ENCODE results near the gene C19orf38.
"Not testable (repeated sequence)": the region's sequence is repeated elsewhere in the genome, so short reads cannot be mapped to it uniquely, and the experiment has no call there.

Gene C19orf38

DNA sequence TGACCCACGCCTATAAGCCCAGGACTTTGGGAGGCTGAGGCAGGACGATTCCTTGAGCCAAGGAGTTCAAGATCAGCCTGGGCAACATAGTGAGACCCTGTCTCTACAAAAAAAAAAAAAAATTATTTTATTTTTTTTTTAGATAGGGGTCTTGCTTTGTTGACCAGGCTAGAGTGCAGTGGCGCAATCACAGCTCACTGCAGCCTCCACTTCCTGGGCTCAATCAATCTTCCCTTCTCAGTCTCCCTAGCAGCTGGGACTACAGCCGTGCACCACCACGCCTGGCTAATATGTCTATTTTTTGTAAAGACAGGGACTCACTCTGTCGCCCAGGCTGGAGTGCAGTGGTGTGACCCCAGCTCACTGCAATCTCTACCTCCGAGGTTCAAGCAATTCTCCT, 4.7 kb downstream of the C19orf38 start:
- no peak for DNase-seq

DNA sequence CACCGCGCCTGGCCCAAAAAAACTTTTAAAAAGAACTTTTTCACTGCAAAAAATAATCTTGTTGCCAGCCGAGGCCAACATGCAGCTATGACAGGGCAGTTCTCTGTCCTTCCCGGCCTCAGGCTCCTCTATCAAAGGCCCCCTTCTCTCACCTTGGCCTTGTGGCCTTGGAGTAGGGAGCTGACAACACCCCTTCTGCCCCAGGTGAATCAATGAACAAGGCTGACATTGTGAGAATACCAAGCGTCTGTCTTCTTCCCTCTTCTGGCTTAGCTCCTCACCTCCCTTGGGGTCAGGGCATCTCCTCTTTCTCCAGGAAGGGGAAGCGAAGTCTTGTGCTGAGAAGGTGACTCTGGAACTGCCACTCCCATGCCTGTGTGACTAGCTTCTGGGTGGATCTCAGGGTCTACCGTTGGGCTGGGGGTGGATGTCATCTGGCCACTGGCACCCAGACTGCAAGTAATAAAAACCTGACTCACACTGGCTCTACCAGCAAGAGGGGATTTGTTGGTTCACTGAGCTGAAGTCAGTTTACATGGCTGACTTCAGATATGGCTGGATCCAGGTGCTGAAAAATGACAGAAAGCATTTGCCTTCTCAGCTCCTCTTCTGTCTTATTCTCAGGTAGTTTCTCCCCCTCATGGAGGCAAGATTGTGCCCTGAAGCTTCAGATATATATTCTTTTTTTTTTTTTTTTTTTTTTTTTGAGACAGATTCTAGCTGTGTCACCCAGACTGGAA, 6.3 kb downstream of the C19orf38 start:
- DNase-seq, result no peak

DNA sequence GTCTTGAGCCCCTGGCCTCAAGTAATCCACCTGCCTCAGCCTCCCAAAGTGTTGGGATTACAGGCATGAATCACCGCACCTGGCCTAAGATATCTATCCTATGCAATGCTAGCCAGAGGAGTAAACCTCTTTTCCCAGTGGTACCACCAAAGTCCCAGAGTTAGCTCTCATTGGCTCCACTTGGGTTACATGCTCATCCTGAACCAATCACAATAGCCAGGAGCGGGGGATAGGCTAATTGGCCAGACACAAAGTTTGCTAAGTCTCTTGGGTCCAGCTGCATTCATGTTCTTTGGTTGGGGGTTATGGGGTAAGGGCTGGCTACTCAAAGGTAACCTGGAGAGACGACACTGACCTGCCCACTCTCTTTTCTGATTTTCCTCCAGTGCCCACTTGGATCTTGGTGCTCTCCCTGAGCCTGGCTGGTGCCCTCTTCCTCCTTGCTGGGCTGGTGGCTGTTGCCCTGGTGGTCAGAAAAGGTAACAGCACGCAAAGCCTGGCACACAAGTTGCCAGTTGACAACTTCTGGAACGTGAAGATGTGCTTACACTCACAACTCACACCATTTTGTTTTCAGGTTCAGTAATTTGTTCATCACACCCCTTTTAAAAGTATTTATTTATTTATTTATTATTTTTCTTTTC, 7.8 kb downstream of the C19orf38 start:
- DNase-seq, result no peak

DNA sequence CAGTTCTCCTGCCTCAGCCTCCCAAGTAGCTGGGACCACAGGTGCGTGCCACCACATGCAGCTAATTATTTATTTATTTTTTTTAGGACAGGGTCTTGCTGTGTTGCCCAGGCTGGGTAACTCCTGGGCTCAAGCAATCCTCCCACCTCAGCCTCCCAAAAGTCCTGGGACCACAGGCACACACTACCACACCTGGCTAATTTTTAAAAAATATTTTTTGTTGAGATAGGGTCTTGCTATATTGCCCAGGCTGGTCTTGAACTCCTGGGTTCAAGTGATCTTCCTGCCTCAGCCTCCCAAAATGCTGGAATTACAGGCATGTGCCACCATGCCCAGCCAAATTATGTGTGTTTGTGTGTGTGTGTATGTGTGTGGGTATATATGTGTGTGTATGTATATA, 8.7 kb downstream of the C19orf38 start:
- not testable (repeated sequence) for DNase-seq

DNA sequence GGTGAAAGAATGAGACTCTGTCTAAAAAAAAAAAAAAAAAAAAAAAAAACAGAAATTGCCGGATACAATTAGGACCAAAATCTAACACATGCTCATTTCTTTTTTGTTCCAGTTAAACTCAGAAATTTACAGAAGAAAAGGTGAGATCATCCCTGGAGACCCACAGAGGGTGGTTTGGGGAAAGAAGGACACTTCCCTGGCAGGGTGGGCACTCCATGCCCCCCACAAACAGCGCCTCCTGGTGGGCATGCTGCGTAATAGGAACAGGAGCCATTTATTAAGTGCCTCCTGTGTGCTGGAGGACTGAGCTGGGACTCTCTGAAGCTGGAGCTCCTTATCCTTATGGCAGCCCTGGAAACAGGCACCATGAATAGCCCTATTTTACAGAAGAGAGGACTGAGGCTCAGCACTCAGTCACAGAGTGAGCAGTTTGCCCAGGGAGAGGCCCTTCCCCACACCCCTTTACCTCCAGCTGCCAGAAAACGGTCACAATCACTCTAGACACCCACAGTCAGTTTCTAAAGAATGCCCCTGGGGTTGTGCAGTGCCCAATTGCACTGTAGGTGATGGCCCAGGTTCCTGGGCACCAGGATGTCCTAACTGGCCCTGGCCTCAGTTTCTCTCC, 10.1 kb downstream of the C19orf38 start:
- DNase-seq, result no peak

DNA sequence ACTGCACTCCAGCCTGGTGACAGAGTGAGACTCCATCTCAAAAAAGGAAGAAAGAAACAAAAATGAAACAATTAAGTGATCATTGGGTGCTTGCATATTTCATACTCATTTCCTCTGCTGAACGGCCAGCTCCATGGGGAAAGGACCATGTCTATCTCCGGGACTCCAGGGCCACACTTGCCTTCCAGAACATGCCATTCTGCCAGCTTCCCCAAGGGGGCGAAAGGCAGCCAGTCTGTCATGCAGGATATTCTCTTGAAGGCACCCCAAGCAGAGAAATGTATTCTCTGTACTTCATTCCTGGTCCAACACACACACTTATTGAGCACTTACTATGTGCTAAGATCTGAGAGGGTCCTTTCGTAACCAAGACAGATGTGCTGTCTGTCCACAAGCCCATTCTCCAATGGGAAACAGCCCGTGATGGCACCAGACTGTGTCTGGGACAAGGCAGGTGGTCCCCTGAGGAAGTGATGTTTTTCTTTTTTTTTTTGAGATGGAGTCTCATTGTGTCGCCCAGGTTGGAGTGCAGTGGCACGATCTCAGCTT, 13.0 kb downstream of the C19orf38 start:
- no peak for DNase-seq

DNA sequence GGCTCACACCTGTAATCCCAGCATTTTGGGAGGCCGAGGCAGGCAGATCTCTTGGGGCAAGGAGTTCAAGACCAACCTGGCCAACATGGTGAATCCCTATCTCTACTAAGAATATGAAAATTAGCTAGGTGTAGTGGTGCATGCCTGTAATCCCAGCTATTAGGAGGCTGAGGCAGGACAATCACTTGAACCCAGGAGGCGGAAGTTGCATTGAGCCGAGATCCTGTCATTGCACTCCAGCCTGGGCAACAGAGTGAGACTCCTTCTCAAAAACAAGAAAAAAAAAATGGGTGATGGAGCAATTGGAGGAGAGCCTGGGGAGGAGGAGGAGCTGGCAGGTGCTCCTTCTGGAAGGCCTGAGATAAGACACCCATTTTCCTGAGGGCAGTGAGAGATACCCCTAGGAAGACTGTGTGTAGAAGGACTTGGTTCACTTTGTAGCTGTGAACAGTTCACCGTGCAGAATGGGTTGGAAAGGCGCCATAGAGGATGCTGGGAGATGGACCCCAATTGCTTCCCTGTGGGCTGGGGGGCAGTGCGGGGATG, 14.4 kb downstream of the C19orf38 start:
- DNase-seq, result no peak

DNA sequence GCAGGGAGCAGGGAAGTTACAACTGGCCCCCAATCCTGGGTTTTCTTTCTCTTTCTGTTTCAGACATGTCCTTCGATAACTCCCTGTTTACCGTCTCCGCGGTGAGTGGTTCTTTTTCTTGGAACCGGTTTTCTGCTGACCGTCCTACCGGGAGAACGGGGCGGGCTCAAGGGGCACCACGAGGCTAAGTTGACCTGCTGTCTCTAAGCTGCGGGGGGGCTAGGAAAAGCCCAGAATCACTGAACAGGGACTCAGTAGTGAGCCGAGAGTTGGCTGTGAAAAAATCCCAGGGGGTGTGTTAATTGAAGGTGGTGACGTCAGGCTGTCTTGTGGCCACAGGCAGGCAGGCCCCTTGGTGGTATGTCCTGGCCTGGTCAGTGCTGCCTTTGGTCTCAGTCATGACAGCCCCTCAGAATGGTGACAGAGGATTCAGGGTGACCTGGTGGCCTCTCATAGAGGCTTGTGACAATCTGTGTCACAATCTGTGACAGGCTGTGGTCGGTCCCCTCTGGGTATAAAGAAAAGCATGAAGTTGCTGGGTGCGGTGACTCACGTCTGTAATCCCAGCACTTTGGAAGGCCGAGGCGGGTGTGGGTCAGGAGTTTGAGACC, 15.0 kb downstream of the C19orf38 start:
- DNase-seq, result no peak

DNA sequence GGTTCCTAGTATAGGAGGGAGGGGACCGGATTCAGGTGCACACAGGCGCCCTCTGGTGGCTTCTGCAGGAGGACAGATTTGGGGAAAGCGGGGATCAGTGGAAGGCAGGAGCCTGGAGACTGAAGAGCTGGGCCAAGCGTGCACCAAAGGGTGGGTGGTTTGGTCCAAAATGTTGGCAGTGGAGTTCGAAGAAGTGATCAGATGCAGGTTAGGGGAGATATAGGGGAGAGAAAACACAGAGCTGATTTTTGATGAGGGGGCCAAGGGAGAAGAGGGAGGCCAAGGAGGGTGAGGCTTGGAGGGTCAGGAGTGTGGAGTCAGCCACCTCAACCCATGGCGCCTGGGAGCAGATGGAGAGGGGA, 16.3 kb downstream of the C19orf38 start:
- peak; percentile 75 to 80 for DNase-seq

DNA sequence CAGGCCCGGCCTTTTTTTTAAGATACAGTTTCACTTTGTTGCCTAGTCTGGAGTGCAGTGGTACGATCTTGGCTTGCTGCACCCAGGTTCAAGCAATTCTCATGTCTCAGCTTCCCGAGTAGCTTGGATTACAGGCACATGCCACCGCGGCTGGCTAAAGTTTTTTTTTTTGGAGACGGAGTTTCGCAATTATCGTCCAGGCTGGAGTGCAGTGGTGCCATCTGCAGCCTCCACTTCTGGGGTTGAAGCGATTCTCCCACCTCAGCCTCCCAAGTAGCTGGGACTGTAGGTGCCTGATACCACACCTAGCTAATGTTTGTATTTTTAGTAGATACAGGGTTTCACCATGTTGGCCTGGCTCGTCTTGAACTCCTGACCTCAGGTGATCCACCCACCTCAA, 18.3 kb downstream of the C19orf38 start:
- DNase-seq, result no peak

DNA sequence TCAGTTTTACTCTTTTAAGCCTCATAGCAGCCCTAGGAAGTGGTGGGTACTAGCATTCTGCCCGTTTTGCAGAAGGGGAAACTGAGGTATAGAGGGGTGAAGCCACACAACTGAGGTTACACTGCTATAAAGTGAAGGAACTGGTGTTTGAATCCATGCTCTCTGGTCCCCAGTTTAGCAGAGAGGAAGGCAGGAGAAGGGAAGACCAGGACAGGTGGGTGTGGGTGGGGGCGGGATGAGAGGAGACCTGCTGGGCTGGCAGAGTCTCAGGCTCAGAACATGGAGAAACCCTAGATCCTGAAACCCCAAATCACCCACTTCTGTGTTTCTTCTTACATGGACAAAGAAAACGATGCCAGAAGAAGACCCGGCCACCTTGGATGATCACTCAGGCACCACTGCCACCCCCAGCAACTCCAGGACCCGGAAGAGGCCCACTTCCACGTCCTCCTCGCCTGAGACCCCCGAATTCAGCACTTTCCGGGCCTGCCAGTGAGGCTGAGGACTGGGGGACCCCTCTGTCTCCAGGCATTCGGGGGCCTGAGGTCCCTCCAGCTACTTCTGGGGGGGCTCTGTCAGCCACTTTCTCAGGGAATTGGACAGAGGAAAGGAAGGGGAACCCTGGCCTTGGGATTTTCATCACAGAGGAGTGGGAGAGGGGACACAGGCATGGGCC, 20.8 kb downstream of the C19orf38 start:
- DNase-seq, result no peak

DNA sequence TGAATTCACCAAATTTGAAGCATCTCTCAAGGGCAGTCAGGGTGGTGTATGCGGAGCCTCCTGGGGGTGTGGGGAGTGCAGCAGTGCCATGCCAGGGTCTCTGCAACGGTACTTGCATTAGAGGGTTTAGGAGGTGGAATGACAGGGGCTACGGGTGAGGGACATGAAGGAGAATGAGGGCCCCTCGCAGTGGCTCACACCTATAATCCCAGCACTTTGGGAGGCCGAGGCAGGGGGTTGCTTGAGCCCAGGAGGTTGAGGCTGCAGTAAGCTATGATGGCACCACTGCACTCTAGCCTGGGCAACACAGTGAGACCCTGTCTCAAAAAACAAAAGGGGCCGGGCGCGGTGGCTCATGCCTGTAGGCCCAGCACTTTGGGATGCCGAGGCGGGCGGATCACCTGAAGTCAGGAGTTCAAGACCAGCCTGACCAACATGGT, 21.7 kb downstream of the C19orf38 start:
- not testable (repeated sequence) for DNase-seq

DNA sequence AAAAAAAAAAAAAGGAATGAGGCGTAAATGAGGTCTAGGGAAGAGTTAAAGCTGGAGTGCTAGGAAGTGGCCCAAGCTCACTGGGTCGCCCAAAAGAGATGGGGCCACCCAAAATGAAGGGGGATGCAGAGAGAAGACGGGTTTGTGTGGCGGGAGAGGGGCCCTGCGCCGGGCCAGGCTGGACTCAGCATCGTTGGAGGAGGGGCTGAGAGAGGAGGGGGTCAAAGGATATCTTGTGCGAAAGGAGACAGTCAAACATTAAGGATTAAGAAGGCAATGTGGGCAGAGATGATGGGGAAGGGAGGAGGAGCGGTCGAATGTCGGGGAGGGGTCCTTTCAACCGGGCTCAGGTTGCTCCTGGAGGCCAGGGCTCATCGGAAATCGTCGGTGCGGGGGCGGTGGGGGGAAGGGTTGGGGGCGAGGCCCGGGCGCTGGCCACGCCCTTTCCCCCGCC, 22.3 kb downstream of the C19orf38 start:
- no peak for DNase-seq

DNA sequence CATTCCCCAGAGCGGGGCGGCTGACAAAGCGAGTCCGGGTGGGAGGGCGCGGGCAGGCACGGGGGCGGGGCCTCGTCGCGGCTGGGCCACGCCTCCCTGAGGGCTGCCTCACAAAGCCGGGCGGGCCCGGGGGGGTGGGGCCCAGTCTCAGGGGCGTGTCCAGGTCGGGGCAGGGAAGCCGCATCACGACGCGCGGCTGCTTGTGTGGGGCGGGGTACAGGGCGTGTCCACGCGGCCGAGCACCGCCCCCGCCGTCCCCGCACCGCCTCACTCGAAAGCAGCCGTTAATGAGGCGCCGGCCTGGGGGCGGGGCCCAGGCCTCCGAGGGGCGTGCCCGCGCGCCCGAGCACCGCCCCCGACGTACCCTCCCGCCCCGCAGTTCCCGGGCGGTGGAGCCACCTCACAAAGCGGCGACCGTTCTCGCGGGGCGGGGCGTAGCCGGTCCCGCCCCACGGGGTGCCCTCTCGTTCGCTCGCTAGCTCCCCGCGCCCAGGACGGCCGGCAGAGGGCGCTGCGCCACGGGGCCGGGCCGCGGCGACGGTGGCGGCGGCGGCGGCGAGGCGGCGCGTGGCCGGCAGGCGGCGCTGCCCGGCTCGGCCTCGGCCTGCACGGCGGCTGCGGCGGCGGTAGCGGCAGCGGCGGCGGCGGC, 22.9 kb downstream of the C19orf38 start, which contains the start of gene CARM1:
TSS of gene CARM1 (plus strand) at position 599 of the 649 bp plus-strand sequence. CDS start 150 bp downstream, outside the sequence.
- DNase-seq, result peak; percentile 98 to 100

DNA sequence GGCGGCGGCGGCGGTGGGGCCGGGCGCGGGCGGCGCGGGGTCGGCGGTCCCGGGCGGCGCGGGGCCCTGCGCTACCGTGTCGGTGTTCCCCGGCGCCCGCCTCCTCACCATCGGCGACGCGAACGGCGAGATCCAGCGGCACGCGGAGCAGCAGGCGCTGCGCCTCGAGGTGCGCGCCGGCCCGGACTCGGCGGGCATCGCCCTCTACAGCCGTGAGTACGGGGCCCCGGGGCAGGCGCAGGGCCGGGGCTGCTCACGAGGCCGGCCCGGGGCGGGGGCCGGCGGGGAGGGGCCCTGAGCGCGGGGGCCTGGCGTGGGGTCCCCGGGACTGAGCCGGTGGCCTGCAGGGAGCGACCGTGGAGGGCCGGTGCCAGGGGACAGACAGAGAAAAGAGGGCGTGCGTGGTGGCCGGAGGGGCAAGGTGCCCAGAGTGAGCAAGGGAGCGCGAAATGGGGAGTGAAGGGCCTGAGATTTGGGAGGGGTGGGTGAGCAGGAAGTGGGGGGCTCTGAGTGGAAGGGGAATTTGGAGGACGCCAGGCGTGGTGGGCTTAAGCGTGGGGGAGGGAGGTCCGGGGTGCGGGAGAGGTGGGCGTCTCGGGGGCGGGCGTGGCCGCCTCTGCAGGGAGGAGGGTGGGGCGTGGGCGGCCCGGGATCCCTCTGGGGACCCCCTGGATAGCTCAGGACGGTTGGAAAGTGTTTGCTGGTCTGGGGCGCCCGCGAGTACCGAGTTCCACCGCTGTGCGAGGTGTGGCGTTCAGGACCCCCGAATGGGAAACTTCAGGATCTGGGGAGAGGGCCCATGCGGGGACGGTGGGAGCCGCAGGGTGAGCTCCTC, 23.7 kb downstream of the C19orf38 start:
- peak in 1 of 2 donors; percentile 17 for DNase-seq

DNA sequence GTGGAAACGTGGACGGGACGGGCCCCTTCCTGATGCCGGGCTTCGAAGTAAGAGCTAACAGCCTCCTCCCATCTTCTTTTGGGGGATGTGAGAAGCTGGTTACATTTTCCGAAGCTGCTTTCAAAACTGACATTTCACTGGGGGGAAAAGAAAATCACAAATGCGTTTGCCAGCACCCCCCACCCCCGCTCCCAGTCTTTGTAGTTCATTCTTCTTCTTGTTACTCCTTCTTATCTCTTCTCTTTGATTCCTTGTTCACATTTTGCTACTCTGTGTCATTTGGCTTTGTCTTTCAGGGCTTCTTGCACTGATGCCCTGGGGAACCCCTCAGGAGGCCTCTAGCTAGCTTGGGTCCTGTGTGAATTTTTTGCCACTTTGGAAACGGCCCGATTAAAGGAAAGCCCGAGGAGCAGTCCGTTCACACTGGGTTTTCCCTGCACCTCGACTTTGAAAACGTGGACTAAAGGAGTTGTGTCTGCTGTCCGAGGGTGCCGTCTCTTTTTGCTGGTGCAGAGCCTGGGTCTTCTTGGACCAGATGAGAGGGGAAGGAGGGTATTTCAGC, 24.4 kb downstream of the C19orf38 start:
- DNase-seq, result no peak

DNA sequence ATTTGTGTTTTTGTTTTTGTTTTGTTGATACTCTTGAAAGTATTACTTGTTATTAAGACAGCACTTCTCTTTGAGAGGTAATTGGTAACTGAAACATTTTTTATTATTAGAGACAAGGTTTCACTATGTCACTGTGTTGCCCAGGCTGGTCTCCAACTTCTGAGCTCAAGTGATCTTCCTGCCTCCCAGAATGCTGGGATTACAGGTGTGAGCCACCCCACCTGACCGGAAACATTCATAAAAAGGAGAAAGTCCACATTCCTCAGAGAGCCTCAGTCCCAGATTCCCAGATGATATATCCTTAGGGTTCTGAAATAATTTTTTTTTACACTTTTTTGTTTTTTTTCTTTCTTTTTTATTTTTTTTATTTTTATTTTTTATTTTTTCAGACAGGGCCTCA, 25.8 kb downstream of the C19orf38 start:
- DNase-seq, result no peak

DNA sequence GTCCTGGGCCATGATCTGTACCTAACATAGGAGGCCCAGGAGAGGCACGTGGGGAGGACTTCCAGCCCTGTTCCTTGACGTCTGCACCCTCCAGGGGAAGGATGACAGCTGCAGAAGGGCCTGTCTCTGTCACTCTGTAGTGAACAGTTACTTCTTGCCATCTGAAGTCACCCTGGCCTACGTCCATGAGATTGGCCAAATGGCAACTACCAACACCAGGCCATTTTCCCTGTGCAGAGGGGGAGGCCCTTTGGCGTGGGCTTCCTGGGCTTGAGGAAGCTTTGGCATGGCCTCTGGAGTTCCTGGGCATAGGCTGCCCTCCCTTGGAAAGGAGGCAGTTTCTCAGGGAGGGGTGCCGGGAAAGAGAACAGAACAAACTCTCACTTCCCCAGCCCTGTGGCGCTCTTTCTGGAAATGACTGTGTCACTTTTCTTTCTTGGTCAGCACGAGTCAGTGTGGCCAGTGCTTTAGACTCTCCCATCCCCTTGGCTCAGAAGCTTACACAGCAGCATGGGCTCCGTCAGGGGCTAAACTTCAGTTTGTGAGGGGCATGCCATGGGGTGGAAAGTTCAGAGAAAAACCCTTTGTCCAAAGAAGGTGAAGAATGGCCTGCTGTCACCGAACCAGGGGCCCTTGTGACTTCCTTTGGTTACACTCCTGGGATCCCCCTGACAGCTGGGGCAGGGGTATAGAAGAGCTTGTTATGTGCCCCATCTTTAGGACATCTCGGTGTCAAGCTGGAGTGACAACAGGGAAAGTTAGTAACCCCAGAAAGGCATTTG, 28.4 kb downstream of the C19orf38 start:
- DNase-seq, result peak in 1 of 2 donors; percentile 22

DNA sequence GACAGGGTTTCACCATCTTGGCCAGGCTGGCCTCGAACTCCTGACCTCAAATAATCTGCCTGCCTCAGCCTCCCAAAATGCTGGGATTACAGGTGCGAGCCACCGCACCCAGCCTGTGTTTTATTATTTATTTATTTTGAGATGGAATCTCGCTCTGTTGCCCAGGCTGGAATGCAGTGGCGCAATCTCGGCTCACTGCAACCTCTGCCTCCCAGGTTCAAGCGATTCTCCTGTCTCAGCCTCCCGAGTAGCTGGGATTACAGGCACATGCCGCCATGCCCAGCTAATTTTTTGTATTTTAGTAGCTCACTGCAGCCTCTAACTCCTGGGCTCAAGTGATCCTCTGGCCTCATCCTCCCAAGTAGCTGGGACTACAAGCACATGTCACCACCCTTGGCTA, 29.4 kb downstream of the C19orf38 start:
- DNase-seq, result not testable (repeated sequence)

DNA sequence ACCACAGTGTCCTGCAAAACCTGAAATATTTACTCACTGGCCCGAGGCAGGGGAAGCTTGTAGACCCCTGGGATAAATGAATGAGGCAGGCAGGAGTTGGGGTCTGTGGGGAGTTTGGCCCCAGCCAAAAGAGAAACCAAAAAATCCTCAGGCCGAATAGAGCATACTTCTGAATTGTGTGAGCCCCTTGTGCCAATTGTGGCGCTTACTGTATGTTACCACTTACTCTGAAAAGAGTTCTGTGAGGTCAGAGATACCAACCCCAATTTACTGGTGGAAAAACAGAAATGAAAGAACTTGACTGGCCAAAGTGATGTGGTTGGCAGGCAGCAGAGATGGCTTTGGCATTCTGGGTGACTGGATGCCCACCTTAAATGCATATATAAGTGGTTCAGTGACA, 30.0 kb downstream of the C19orf38 start:
- DNase-seq, result no peak
